Natural killer cell (primary cell): ENCODE measurements around the gene ANKH. TPM values are rescaled to one million over a fixed set of nuclear protein-coding genes. Genes with fewer than 3 reads are reported as not detected.

Experiments used
- ATAC-seq, 3 donors: fragments of 150-1000 bp in 2 of 3; fragments of 200-7000 bp in 1 of 3; cut with Tn5 transposase; 1 replicate in 1 of 3; 2 replicates in 2 of 3; pipeline ENCODE4 v1.10.0; 2021; ENCODE audit warnings: mild to moderate bottlenecking in 2 of 3, moderate library complexity in 2 of 3
- DNase-seq, 2 donors: peaks; one replicate each; pipeline versions ENCODE4 v3.0.0 to v3.0.0-alpha.2; 2013 to 2021; ENCODE audit warnings: mixed read lengths in 1 of 2
- H3K27ac ChIP-seq: one replicate; pipeline ENCODE4 v1.5.1; 2013; ENCODE audit warnings: mild to moderate bottlenecking, low read length
- H3K27me3 ChIP-seq: one replicate; pipeline ENCODE4 v1.6.1; 2013; ENCODE audit warnings: low read length; ENCODE audit not compliant: control insufficient read depth, insufficient read depth
- H3K36me3 ChIP-seq: one replicate; pipeline ENCODE4 v1.6.1; 2013; ENCODE audit warnings: low read length; ENCODE audit not compliant: control insufficient read depth, insufficient read depth
- H3K4me1 ChIP-seq: one replicate; pipeline ENCODE4 v1.6.1; 2013; ENCODE audit warnings: low read length; ENCODE audit not compliant: control insufficient read depth, insufficient read depth
- H3K4me3 ChIP-seq: one replicate; pipeline ENCODE4 v1.5.1; 2013; ENCODE audit warnings: low read length
- H3K9me3 ChIP-seq: one replicate; pipeline ENCODE4 v1.6.1; 2013; ENCODE audit warnings: low read length; ENCODE audit not compliant: control insufficient read depth, insufficient read depth
- H3K27ac Mint-ChIP-seq, 2 donors: one replicate each; pipeline ENCODE4 v1.8.0; 2022; ENCODE audit warnings: mild to moderate bottlenecking in 2 of 2, mixed read lengths in 2 of 2, moderate library complexity in 1 of 2
- H3K27me3 Mint-ChIP-seq, 2 donors: one replicate each; pipeline ENCODE4 v1.8.0; 2022; ENCODE audit warnings: low read depth in 2 of 2, mixed read lengths in 2 of 2
- H3K36me3 Mint-ChIP-seq: one replicate; pipeline ENCODE4 v1.8.0; 2022; ENCODE audit warnings: mixed read lengths
- H3K4me1 Mint-ChIP-seq, 2 donors: one replicate each; pipeline ENCODE4 v1.8.0; 2022; ENCODE audit warnings: mixed read lengths in 2 of 2
- H3K4me3 Mint-ChIP-seq: one replicate; pipeline ENCODE4 v1.8.0; 2022; ENCODE audit warnings: mild to moderate bottlenecking, moderate library complexity, mixed read lengths
- H3K9me3 Mint-ChIP-seq, 2 donors: one replicate each; pipeline ENCODE4 v1.8.0; 2022; ENCODE audit warnings: mixed read lengths in 2 of 2
- CTCF ChIP-seq: fragments of 200-600 bp; IDR thresholded peaks from one replicate; pipeline ENCODE4 v1.8.0; 2022; ENCODE audit warnings: antibody characterized with exemption
- WGBS: methylation state at CpG from one replicate; pipeline ENCODE4 v1.1.7; 2013; ENCODE audit warnings: missing lambda C conversion rate; ENCODE audit not compliant: insufficient coverage; 5-methylcytosine and 5-hydroxymethylcytosine counted together
- intact Hi-C: fragments of 100-400 bp; cut with micrococcal nuclease; formaldehyde crosslinking; loops from one replicate; pipeline ENCODE4 v1.14.2; 2022
- total RNA-seq, 4 donors: library from RNA; stranded (reverse); fragments of 120-200 nt in 1 of 4; gene quantifications; one replicate each; pipeline versions ENCODE4 v1.2.3 to v1.2.4, GENCODE V29; 2013 to 2022

ANKH gene
- total RNA-seq, 3 donors from 2014 or later (not counting 1 experiment from before 2014, with no cell fraction given): 52.9 to 78.0 (median 63.8) TPM

GRCh38 chr5:14675865-14676300 is 195.7 kb downstream of the ANKH start:
- Histone ChIP-seq H3K4me3 (peak overlapping the region; percentile 3), H3K27ac (peak overlapping the region; percentile 9), H3K36me3 (peaks cover 24% of the 10 kb centered on the region), H3K27me3 (no peaks in the 10 kb centered on the region), H3K9me3 (no peaks in the 10 kb centered on the region), H3K4me1 (peaks cover 29% of the 10 kb centered on the region)
- Mint-ChIP-seq H3K36me3 (peaks cover 7% of the 10 kb centered on the region), H3K4me1 (peaks cover 69 to 79% of the 10 kb centered on the region in 2 donors), H3K27me3 (no peaks in the 10 kb centered on the region), H3K9me3 (no peaks in the 10 kb centered on the region), H3K4me3 (peak overlapping the region; percentile 88), H3K27ac (peak overlapping the region; percentile 82 to 88)
- DNase-seq (peak in 1 of 2 donors; percentile 53), ATAC-seq (peak; percentile 27 to 66 (median 47))
- intact Hi-C loops: no loop called here
- TF ChIP-seq CTCF: no peak
- 2% methylated on average over 3 of the region's 6 CpGs for WGBS

GRCh38 chr5:14674983-14675854 is 196.4 kb downstream of the ANKH start:
- peak overlapping the region; percentile 9 for H3K27ac ChIP-seq

GRCh38 chr5:14673443-14673842 is 198.1 kb downstream of the ANKH start:
- H3K4me1 ChIP-seq: peaks cover 43% of the 10 kb centered on the region
- intact Hi-C loops: no loop called here
- 62% methylated on average over 2 of the region's 3 CpGs for WGBS
- TF ChIP-seq CTCF: no peak
- DNase-seq (no peak), ATAC-seq (no peak)
- H3K36me3 ChIP-seq: peaks cover 8% of the 10 kb centered on the region
- no peak overlapping the region for H3K4me3 ChIP-seq
- H3K36me3 Mint-ChIP-seq: no peaks in the 10 kb centered on the region
- H3K4me1 Mint-ChIP-seq: peaks cover 77 to 81% of the 10 kb centered on the region in 2 donors
- H3K27me3 Mint-ChIP-seq: no peaks in the 10 kb centered on the region
- H3K27ac Mint-ChIP-seq: peak overlapping the region; percentile 17 to 71
- H3K27me3 ChIP-seq: no peaks in the 10 kb centered on the region
- H3K27ac ChIP-seq: no peak overlapping the region
- H3K9me3 ChIP-seq: no peaks in the 10 kb centered on the region
- no peaks in the 10 kb centered on the region for H3K9me3 Mint-ChIP-seq
- H3K4me3 Mint-ChIP-seq: peak overlapping the region; percentile 47

More at GRCh38 chr5:14674983-14675854, 196.4 kb downstream of the ANKH start:
- H3K4me1 Mint-ChIP-seq: peaks cover 71 to 79% of the 10 kb centered on the region in 2 donors
- H3K27me3 Mint-ChIP-seq: no peaks in the 10 kb centered on the region
- TF ChIP-seq CTCF: no peak
- Histone ChIP-seq H3K27me3 (no peaks in the 10 kb centered on the region), H3K4me3 (peak overlapping the region; percentile 3), H3K4me1 (peaks cover 32% of the 10 kb centered on the region), H3K9me3 (no peaks in the 10 kb centered on the region), H3K36me3 (peaks cover 20% of the 10 kb centered on the region)
- WGBS: 80% methylated on average over 7 of the region's 8 CpGs
- peaks cover 3% of the 10 kb centered on the region for H3K36me3 Mint-ChIP-seq
- peak overlapping the region; percentile 88 for H3K4me3 Mint-ChIP-seq
- peak overlapping the region; percentile 82 to 88 for H3K27ac Mint-ChIP-seq
- H3K9me3 Mint-ChIP-seq: no peaks in the 10 kb centered on the region
- intact Hi-C loops: no loop called here
- DNase-seq (no peak), ATAC-seq (peak in 1 of 3 donors; percentile 3)
